K562 (cell line): Measurements from ENCODE around the gene CEMIP2. TPM values are rescaled to one million over a fixed set of nuclear protein-coding genes. Genes with fewer than 3 reads are reported as not detected.

ENCODE experiments used
- CBX8 ChIP-seq: fragments of 200-600 bp; sonication (generic); IDR thresholded peaks from 2 replicates; pipeline ENCODE4 v1.6.1; 2012; ENCODE audit warnings: borderline replicate concordance, mixed run types, low read depth, mild to moderate bottlenecking, moderate library complexity, mixed read lengths, low read length, control low read depth, inconsistent platforms; ENCODE audit not compliant: poor library complexity, severe bottlenecking; ENCODE audit errors: extremely low read depth
- ERF ChIP-seq: fragments of 450-650 bp; formaldehyde crosslinking; IDR thresholded peaks from 2 replicates; pipeline ENCODE4 v1.4.0; 2020; ENCODE audit warnings: mild to moderate bottlenecking, mixed read lengths
- HNRNPLL ChIP-seq: fragments of 200-400 bp; formaldehyde crosslinking; IDR thresholded peaks from 2 replicates; pipeline ENCODE4 v1.6.1; 2017; ENCODE audit warnings: low read length, low read depth, mild to moderate bottlenecking; ENCODE audit not compliant: poor library complexity, severe bottlenecking
- KDM1A ChIP-seq, 2 experiments: fragments of 450-650 bp; IDR thresholded peaks; 2 replicates each; pipeline ENCODE4 v1.6.1; 2016; ENCODE audit warnings: mild to moderate bottlenecking in 2 of 2
- MAFK ChIP-seq: IDR thresholded peaks from 2 replicates; pipeline ENCODE4 v1.6.1; 2011; ENCODE audit warnings: low read length, improper control_type of control experiment
- PCBP1 ChIP-seq: fragments of 200-400 bp; formaldehyde crosslinking; IDR thresholded peaks from 2 replicates; pipeline ENCODE4 v1.6.1; 2018; ENCODE audit warnings: mild to moderate bottlenecking, low read depth, low read length; ENCODE audit not compliant: poor library complexity, severe bottlenecking
- PHF8 ChIP-seq: fragments of 200-600 bp; sonication (generic); IDR thresholded peaks from 2 replicates; pipeline ENCODE4 v1.6.1; 2012; ENCODE audit warnings: mixed run types, mild to moderate bottlenecking, inconsistent platforms, low read length, moderate library complexity, borderline replicate concordance
- PRDM10 ChIP-seq: fragments of 450-650 bp; IDR thresholded peaks from 2 replicates; pipeline ENCODE4 v1.6.1; 2018; ENCODE audit not compliant: partially characterized antibody
- SREBF2 ChIP-seq: sonication (generic); formaldehyde crosslinking; IDR thresholded peaks from 2 replicates; pipeline ENCODE4 v1.4.0; 2020; ENCODE audit warnings: mild to moderate bottlenecking, missing genetic modification reagents
- TBL1XR1 ChIP-seq, 2 experiments: IDR thresholded peaks; 2 replicates each; pipeline ENCODE4 v1.6.1; 2012; ENCODE audit warnings: improper control_type of control experiment in 2 of 2, low read length in 2 of 2, mild to moderate bottlenecking in 1 of 2
- TEAD4 ChIP-seq, 2 experiments: sonication (generic) in 1 of 2; formaldehyde crosslinking in 1 of 2; IDR thresholded peaks; 2 replicates each; pipeline versions ENCODE4 v1.6.1 to v1.8.0; 2012 to 2022; ENCODE audit warnings: borderline replicate concordance in 1 of 2, inconsistent platforms in 1 of 2, low read length in 1 of 2, mild to moderate bottlenecking in 1 of 2, missing genetic modification reagents in 1 of 2
- ZBTB7A ChIP-seq: IDR thresholded peaks from 2 replicates; pipeline ENCODE4 v1.6.1; 2011; ENCODE audit warnings: low read depth, mild to moderate bottlenecking, low read length, moderate library complexity, borderline replicate concordance; ENCODE audit not compliant: control insufficient read depth
- ZNF561 ChIP-seq: fragments of 450-650 bp; formaldehyde crosslinking; conservative IDR thresholded peaks from 2 replicates; pipeline ENCODE4 v1.4.0; 2020; ENCODE audit warnings: mild to moderate bottlenecking, moderate library complexity
- polyA plus RNA-seq, 8 experiments: library from polyadenylated mRNA; depleted of rRNA in 4 of 8; stranded (reverse) in 5 of 8; unstranded in 3 of 8; fragments of >200 nt; fragmentation: Nextera tagmentation in 2 of 8; fragmentation: Illumina TruSeq in 1 of 8; extraction: Ambion mirVana in 2 of 8; extraction: Trizol in 1 of 8; gene quantifications; 2 replicates each; pipeline versions ENCODE4 v1.2.1 to v1.2.3, GENCODE V29; 2011 to 2014; ENCODE audit warnings: inconsistent platforms in 1 of 8, missing spikeins in 1 of 8
- total RNA-seq, 7 experiments: library from RNA; depleted of rRNA in 6 of 7; stranded (reverse); fragments of >200 nt in 6 of 7; fragmentation: Illumina TruSeq in 2 of 7; extraction: Trizol in 2 of 7; gene quantifications; 2 replicates each; pipeline versions ENCODE4 v1.2.1 to v1.2.3, GENCODE V29; 2011 to 2021; ENCODE audit warnings: low replicate concordance in 1 of 7
- TF ChIP-seq, protein P1 (sequence below), 2 experiments: fragments of 450-650 bp; IDR thresholded peaks; 2 replicates each; pipeline ENCODE4 v1.6.1; 2016; ENCODE audit warnings: mild to moderate bottlenecking in 2 of 2, borderline replicate concordance in 1 of 2, low read depth in 1 of 2, moderate library complexity in 1 of 2

CEMIP2 gene
- total and polyA plus RNA-seq, 9 of the 15 experiments (the other 6 are each of a cell fraction or from before 2014, with no cell fraction given) = 5.4 to 29.9 (median 14.2) TPM

DNA sequence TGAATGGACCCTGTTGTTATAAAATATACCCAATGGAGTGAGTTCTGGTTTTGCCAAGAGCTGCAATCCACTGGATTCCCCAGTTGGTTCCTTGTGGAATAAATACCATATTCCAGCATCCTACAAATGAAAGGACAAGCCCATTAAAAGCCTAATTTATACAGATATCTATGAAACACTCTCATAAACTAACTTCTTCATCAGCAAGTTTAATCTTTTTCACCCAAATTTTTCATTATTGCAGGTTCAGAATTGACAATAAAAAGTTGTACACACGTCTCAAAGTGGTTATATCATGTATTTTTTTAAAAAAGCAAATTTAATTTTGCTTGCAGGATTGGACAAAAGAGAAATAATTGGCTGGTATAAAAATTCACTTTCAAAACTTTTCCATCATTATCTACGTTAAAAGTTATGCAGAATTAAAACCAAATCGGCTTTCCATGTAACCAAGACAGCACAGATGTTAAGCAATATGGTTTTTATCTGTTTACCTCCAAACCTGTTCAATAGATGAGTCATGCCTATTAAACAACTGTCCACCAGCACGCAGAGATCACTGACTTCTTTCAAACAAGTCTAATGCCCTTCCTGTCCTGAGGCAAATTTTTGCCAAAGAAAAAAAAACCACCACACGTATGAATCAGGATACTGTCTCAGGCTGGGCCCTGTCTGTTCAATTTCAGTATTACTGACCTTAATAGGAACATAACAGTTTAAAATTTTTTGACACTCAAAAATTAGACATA lies 42.5 kb downstream of the CEMIP2 start (continued):
- TF ChIP-seq PCBP1 (no peak), TBL1XR1 (IDR thresholded peaks at IDR 0.05; ENCODE audit: low read length in 2 of 2) (no peak), HNRNPLL (no peak), TEAD4 (IDR thresholded peaks at IDR 0.05; ENCODE audit: low read length) (peak; percentile 58; the same call in 1 of the 2 replicates), TEAD4 (CRISPR knock-in tag; IDR thresholded peaks at IDR 0.05; ENCODE audit: borderline replicate concordance) (no peak), MAFK (no peak; the same call in 1 of the 2 replicates), ZNF561 (no peak), PHF8 (no peak), ZBTB7A (no peak), CBX8 (no peak), ERF (CRISPR knock-in tag) (no peak), KDM1A (IDR thresholded peaks at IDR 0.05) (no peak), SREBF2 (CRISPR knock-in tag) (no peak), PRDM10 (no peak)
- TF ChIP-seq, protein P1, sequence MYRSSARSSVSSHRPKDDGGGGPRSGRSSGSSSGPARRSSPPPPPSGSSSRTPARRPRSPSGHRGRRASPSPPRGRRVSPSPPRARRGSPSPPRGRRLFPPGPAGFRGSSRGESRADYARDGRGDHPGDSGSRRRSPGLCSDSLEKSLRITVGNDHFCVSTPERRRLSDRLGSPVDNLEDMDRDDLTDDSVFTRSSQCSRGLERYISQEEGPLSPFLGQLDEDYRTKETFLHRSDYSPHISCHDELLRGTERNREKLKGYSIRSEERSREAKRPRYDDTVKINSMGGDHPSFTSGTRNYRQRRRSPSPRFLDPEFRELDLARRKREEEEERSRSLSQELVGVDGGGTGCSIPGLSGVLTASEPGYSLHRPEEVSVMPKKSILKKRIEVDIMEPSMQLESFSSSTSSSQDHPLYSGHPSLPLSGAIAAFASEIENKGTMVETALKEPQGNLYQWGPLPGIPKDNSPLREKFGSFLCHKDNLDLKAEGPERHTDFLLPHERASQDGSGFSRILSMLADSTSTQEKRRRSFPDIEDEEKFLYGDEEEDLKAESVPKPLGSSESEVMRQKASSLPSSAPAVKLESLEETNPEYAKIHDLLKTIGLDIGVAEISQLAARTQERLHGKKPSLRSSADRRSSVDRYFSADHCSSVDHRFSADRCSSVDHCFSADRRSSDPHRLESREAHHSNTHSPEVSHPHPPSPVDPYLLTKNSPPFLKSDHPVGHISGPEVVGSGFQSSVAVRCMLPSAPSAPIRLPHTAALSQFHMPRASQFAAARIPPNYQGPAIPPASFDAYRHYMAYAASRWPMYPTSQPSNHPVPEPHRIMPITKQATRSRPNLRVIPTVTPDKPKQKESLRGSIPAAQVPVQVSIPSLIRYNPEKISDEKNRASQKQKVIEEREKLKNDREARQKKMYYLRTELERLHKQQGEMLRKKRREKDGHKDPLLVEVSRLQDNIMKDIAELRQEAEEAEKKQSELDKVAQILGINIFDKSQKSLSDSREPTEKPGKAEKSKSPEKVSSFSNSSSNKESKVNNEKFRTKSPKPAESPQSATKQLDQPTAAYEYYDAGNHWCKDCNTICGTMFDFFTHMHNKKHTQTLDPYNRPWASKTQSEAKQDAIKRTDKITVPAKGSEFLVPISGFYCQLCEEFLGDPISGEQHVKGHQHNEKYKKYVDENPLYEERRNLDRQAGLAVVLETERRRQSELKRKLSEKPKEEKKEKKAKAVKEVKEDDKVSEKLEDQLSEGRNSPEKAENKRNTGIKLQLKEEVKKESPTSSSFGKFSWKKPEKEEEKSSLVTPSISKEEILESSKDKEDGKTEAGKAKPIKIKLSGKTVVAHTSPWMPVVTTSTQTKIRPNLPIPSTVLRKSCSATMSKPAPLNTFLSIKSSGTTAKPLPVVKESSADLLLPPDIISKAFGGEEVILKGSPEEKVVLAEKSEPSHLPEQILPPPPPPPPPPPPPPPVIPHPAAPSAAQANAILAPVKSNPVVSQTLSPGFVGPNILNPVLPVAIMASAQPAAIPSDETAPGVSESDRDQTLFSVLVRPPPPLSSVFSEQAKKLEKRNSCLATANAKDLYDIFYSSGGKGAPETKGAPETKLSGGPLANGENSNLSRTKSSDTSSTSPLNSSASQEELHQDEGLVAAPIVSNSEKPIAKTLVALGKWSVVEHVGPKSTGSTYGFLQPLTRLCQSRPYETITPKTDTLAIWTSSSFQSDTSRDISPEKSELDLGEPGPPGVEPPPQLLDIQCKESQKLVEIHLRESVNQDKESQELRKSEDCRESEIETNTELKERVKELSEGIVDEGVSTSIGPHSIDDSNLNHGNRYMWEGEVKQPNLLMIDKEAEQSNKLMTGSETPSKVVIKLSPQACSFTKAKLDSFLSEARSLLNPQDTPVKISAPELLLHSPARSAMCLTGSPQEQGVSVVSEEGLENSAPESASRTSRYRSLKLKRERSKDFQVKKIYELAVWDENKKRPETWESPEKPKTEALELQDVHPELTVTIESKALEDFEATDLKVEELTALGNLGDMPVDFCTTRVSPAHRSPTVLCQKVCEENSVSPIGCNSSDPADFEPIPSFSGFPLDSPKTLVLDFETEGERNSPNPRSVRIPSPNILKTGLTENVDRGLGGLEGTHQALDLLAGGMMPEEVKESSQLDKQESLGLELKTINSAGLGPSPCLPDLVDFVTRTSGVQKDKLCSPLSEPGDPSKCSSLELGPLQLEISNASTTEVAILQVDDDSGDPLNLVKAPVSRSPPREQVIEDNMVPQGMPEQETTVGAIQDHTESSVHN (IDR thresholded peaks at IDR 0.05; ENCODE audit: borderline replicate concordance in 1 of 2, low read depth in 1 of 2) = no peak
